ENCODE results near the gene EIF4G1. TPM values are rescaled to one million over a fixed set of nuclear protein-coding genes. Genes with fewer than 3 reads are reported as not detected.

Gene EIF4G1
- total RNA-seq, 1 experiment from 2014 or later: 532 TPM

GRCh38 chr3:184335291-184335660 lies 20.9 kb downstream of the EIF4G1 start:
- H3K56ac ChIP-seq (ENCODE audit: insufficient read length, low read depth, low read length): no peak overlapping the region
- peak overlapping the region; percentile 81 for H3K4me2 ChIP-seq (ENCODE audit: insufficient read depth, insufficient read length, low read length)
- H3K9ac ChIP-seq (ENCODE audit: extremely low read depth, insufficient read length, low read length): no peak overlapping the region
- H2BK5ac ChIP-seq (ENCODE audit: insufficient read length, low read length): no peak overlapping the region
- Mint-ChIP-seq H3K4me3 (peak overlapping the region; percentile 86 to 93), H3K27me3 (ENCODE audit: low read depth) (no peaks in the 10 kb centered on the region; the same call in none of the 2 replicates), H3K36me3 (ENCODE audit: insufficient read depth in 1 of 3, low read depth in 3 of 3) (peaks cover 36 to 56% (median 42%) of the 10 kb centered on the region in 3 experiments), H3K4me1 (peaks cover 34 to 37% of the 10 kb centered on the region in 2 experiments), H3K27ac (peak overlapping the region; percentile 82 to 98 (median 96); a peak in 6 of 7 replicates), H3K9me3 (no peaks in the 10 kb centered on the region)
- no peak overlapping the region for H2BK12ac ChIP-seq (ENCODE audit: insufficient read length, low read depth, low read length)
- H3K4ac ChIP-seq (ENCODE audit: low read depth, low read length): no peak overlapping the region
- no CpG with 5 or more reads among the region's 4 CpGs for WGBS (ENCODE audit: extremely low coverage, insufficient read length, low lambda C conversion rate)
- no peak overlapping the region for H3K18ac ChIP-seq (ENCODE audit: insufficient read length, low read depth, low read length)
- H2BK15ac ChIP-seq (ENCODE audit: low read depth, low read length): no peak overlapping the region
- no peaks in the 10 kb centered on the region for H3K9me3 ChIP-seq (ENCODE audit: control insufficient read depth, low read depth, low read length)
- H3K27ac ChIP-seq (ENCODE audit: insufficient read length, low read depth, low read length): peak overlapping the region; percentile 10
- H4K8ac ChIP-seq (replicated peaks; ENCODE audit: insufficient read length, low read depth, low read length): no peak overlapping the region
- TF ChIP-seq CTCF (conservative IDR thresholded peaks at IDR 0.05): no peak
- DNase-seq: peak; percentile 55
- no peaks in the 10 kb centered on the region for H3K79me2 ChIP-seq (ENCODE audit: insufficient read depth, low read length)
- no peak overlapping the region for H3K23ac ChIP-seq (ENCODE audit: insufficient read length, low read depth, low read length)
- H3K27me3 ChIP-seq (ENCODE audit: insufficient read depth, low read length): no peaks in the 10 kb centered on the region
- H2AFZ ChIP-seq (ENCODE audit: low read length): no peak overlapping the region
- H4K91ac ChIP-seq (ENCODE audit: insufficient read length, low read depth, low read length): no peak overlapping the region
- H4K20me1 ChIP-seq (ENCODE audit: control insufficient read depth, insufficient read depth, insufficient read length): peaks cover 4% of the 10 kb centered on the region
- H3K14ac ChIP-seq (ENCODE audit: insufficient read depth, low read length): no peak overlapping the region
- H3K23me2 ChIP-seq (ENCODE audit: insufficient read length, low read depth, low read length, poor library complexity, severe bottlenecking): peaks cover 10% of the 10 kb centered on the region
- no peak overlapping the region for H4K5ac ChIP-seq (ENCODE audit: insufficient read length, low read depth, low read length)
- no peaks in the 10 kb centered on the region for H3K79me1 ChIP-seq (ENCODE audit: insufficient read depth, low read depth, low read length, poor library complexity, severe bottlenecking)
- no peaks in the 10 kb centered on the region for H3K4me1 ChIP-seq (ENCODE audit: insufficient read depth, low read length)
- H2BK120ac ChIP-seq (ENCODE audit: low read depth, low read length, poor library complexity, severe bottlenecking): no peak overlapping the region
- H3T11ph ChIP-seq (ENCODE audit: low read length): no peak overlapping the region
- no peak overlapping the region for H2AK5ac ChIP-seq (ENCODE audit: insufficient read length, low read length)
- H2BK20ac ChIP-seq (ENCODE audit: low read depth, low read length, poor library complexity, severe bottlenecking): no peak overlapping the region
